HTERT RPE-1 (cell line): Measurements from ENCODE around the gene TFCP2L1.
"Not testable (repeated sequence)": the region's sequence is repeated elsewhere in the genome, so short reads cannot be mapped to it uniquely, and the experiment has no call there.

ENCODE experiments used
- in situ Hi-C: fragments of 300-500 bp; cut with MboI; formaldehyde crosslinking; loops from 4 replicates; pipeline ENCODE4 v1.14.3; 2020; ENCODE audit warnings: low sequenced_read_pairs

Gene TFCP2L1

DNA sequence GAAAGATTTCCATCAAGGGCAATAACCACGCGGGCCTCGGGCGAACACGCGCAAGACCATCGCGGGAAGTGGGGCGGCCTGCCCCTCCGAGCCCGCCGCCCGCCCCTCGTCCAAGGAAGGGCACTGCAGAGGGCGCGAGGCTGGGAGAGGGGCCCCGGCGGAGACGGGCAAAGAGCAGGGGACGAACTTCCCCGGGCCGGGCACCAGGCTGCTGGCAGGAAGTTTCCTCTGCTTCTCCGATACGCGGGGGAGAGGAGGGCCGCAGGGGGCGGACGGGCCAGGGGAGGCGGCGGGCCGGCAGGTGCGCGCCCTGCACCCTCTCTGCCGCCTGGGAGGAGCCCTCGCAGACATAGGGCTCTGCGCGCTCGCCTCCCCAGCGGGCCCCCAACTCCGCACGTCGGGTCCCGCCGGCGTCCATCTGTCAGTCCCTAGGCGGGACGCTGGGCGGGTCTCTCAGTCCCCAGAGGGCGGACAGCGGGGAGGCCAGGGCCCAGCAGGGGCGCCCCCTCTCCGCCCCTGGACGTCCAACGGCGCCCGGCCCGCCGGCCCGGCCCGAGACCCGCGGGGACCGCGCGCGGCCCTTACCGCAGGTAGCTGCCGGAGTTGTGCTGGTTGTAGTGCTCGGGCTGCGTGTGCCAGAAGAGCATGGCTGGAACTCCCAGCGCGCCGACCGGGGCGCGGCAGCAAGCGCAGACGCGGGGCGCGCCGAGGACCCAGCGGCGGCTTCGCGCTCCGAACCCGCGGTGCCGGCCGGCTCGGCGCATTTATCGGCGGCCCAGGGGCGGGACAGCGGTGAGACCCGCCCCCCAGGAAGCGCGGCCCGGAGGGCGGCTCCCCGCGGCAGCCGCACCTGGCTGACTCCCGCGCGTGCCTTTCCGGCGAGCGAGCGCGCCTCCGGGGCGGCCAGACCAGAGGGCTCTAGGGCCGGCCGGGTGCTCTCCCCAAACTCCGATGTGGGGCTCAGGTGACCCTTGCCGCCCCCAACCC lies at the start of gene TFCP2L1:
Gene TFCP2L1, minus strand, starts transcription at position 740 of the 987 bp plus-strand sequence. Its CDS starts 93 bp downstream, at position 647.
- in situ Hi-C loops: no loop called here

- in situ Hi-C loops: no loop called here
Observed at GRCh38 chr2:121333834-121334558, 49.0 kb upstream of the TFCP2L1 start.

GRCh38 chr2:121333231-121333630 lies 48.2 kb upstream of the TFCP2L1 start:
- in situ Hi-C loops: no loop called here

DNA sequence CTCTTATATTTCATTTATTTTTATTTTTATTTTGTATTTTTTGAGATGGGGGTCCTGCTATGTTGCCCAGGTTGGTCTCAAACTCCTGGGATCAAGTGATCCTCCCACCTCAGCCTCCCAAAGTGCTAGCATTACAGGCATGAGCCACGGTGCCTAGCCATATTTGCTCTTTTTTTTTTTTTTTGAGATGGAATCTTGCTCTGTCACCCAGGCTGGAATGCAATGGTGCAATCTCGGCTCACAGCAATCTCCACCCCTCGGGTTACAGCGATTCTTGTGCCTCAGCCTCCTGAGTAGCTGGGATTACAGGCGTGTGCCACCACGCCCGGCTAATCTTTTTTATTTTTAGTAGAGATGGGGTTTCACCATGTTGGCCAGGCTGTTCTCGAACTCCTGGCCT lies 46.3 kb upstream of the TFCP2L1 start:
- in situ Hi-C loops: not testable (repeated sequence)

DNA sequence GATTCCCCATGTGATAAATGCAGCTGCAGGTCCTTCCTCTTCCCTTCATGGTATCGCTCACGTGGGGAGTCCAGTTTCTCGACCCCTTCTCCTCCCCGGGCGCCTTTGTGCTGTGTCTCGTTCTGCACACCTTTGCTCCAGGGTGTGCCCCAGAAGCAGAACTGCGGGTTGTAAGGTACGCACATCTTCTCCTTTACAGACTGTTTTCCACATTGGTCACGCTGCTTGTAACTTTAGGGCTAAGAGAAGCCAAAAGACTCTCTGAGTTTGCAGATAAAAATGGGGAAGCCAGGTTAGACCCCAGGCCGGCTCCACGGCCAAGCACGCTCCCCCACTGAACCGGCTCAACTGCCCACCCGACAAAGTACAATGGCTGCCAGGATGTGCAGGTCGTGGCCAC lies 45.9 kb upstream of the TFCP2L1 start:
- in situ Hi-C loops: no loop called here

- in situ Hi-C loops: no loop called here
Observed at GRCh38 chr2:121329786-121330185, 44.8 kb upstream of the TFCP2L1 start.

DNA sequence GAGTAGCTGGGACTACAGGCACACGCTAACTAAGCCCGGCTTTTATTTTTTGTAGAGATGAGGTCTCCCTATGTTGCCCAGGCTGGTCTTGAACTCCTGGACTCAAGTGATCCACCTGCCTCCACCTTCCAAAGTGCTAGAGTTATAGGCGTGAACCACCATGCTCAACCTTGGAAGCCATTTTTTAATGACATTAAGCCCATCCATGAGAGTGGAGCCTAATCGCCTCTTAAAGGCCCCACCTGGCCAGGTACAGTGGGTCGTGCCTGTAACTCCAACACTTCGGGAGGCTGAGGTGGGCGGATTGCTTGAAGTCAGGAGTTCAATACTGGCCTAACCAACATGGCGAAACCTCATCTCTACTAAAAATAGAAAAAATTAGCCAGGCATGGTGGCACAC lies 41.6 kb upstream of the TFCP2L1 start:
- in situ Hi-C loops: no loop called here

DNA sequence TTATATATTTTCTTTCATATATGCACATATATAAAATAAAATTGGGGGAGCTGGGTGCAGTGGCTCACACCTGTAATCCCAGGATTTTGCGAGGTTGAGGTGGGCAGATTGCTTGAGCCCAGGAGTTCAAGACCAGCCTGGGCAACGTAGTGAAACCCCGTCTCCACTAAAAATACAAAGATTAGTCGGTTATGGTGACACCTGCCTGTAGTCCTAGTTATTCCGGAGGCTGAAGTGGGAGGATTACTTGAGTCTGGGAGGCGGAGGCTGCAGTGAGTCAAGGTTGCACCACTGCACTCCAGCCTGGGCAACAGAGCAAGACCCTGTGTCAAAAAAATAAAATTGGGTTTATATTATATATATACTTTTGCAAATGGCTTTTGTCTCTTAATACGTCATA lies 39.6 kb upstream of the TFCP2L1 start:
- in situ Hi-C loops: no loop called here

DNA sequence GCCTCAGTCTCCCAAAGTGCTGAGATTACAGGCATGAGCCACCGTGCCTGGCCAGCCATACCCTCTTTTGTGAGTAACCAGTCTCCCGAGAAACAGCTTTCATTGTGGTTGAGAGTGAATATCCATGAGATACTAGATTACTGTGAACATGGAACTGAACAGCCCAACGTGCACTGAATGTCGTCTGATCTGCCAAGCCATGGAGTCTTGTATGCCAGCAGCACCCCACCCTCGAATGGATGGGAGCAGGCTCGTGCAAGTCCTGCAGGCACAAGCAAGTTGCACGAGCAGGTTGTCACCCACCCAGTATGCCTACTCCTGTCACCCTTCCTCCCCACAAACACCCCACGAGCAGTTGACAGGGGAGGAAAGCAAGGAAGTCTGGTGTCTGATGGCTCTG lies 36.5 kb upstream of the TFCP2L1 start:
- in situ Hi-C loops: no loop called here

DNA sequence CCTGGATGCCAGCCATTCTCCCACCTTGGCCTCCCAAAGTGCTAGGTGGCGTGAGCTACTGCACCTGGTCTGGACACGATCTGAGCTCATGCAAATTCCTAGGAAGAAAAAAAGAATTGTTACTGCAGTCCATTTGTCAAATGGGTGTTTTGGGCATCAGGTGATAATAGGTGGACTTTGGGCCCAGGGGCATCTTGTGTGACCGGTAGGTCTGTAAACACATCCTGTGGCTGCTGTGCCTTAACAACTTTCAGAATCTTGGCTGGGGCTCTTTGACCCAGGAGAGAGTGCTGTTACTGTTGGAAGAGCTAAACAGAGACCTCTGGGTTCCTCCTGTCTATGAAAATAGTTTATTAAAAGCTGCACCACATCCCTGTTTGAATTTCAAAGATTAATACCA lies 34.9 kb upstream of the TFCP2L1 start:
- in situ Hi-C loops: no loop called here

DNA sequence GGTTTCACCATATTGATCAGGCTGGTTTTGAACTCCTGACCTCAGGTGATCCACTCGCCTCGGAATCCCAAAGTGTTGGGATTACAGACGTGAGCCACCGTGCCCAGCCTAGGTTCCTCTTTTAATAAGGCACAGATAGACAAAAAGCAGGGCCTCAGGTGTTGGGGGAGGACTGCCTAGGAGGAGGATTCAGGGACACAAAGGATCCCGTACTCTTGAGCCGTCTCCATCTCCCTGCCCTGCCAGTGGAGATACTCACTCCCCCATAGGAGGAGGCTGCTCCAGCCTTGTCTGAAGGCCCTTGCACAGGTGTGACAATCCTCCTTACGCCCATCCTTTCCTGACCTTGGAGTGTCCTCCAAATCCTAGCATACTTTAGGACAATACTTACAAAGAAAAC lies 32.0 kb upstream of the TFCP2L1 start:
- in situ Hi-C loops: no loop called here

- in situ Hi-C loops: not testable (repeated sequence)
Observed at GRCh38 chr2:121313701-121314100, 28.7 kb upstream of the TFCP2L1 start.

GRCh38 chr2:121309801-121310200 lies 24.8 kb upstream of the TFCP2L1 start:
- in situ Hi-C loops: no loop called here

- in situ Hi-C loops: no loop called here
Observed at GRCh38 chr2:121309323-121309722, 24.3 kb upstream of the TFCP2L1 start.

- in situ Hi-C loops: no loop called here
Observed at GRCh38 chr2:121307048-121307447, 22.0 kb upstream of the TFCP2L1 start.

- in situ Hi-C loops: no loop called here
Observed at GRCh38 chr2:121304941-121305340, 19.9 kb upstream of the TFCP2L1 start.

- in situ Hi-C loops: no loop called here
Observed at GRCh38 chr2:121303531-121304263, 18.7 kb upstream of the TFCP2L1 start.

GRCh38 chr2:121301190-121301589 lies 16.2 kb upstream of the TFCP2L1 start:
- in situ Hi-C loops: not testable (repeated sequence)

GRCh38 chr2:121298476-121298875 lies 13.5 kb upstream of the TFCP2L1 start:
- in situ Hi-C loops: no loop called here

DNA sequence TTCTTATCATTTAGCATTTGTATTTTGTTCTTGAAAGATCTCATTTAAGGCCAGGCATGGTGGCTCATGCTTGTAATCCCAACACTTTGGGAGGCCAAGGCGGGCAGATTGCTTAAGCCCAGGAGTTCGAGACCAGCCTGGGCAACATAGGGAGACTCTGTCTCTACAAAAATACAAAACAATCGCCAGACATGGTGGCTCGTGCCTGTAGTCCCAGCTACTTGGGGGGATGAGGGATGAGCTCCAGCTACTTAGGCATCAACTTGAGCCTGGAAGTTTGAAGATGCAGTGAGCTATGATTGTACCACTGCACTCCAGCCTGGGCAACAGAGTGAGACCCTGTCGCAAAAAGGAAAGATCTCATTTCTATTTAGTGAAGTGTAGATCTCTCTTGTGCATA lies 12.9 kb upstream of the TFCP2L1 start:
- in situ Hi-C loops: not testable (repeated sequence)

DNA sequence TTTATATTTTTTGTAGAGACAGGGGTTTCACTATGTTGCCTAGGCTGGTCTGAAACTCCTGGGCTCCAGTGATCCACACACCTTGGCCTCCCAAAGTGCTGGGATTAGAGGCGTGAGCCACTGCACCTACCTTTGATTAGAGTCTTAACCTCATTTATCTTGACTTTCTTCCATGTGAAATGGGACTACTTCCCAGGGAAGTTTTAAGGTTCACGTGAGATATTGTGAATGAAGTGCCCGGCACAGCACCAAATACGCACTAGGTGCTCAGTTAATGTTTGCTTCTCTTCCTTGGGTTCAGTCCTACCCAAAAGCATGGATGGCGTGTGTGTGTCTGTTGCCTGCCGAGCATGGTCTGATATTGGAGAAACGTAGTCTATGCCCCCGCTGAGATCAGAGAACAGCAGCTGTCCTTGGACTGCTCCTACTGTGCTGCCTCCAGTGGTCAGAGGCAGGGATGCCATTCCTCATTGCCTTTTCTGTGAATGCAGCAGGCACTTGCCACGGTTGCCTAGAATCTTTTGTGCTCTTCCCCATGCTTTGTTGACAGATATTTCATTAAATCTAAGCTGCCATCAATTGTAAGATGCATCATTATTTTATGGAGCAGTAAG lies 12.3 kb upstream of the TFCP2L1 start:
- in situ Hi-C loops: no loop called here
